WTC11 (cell line): ENCODE data around the gene EXOC4.

ENCODE experiments used
- ATF1 ChIP-seq: sonication (generic); formaldehyde crosslinking; IDR thresholded peaks from 2 replicates; pipeline ENCODE4 v1.8.1; 2023; ENCODE audit warnings: mild to moderate bottlenecking, moderate library complexity, missing genetic modification reagents
- CTCF ChIP-seq: fragments of 200-600 bp; IDR thresholded peaks from 2 replicates; pipeline ENCODE4 v1.8.0; 2022; ENCODE audit warnings: antibody characterized with exemption
- EMX1 ChIP-seq: fragments of 250-450 bp; sonication (Bioruptor Pico); IDR thresholded peaks from 2 replicates; pipeline ENCODE4 v1.8.0; 2021; ENCODE audit warnings: mild to moderate bottlenecking
- ESRRA ChIP-seq: sonication (generic); formaldehyde crosslinking; IDR thresholded peaks from 2 replicates; pipeline ENCODE4 v1.8.1; 2022; ENCODE audit warnings: mild to moderate bottlenecking, missing genetic modification reagents, borderline replicate concordance
- JUN ChIP-seq: sonication (generic); formaldehyde crosslinking; IDR thresholded peaks from 2 replicates; pipeline ENCODE4 v1.8.0; 2023; ENCODE audit warnings: mild to moderate bottlenecking, missing genetic modification reagents
- KAT7 ChIP-seq: sonication (generic); formaldehyde crosslinking; IDR thresholded peaks from 2 replicates; pipeline ENCODE4 v1.8.1; 2023; ENCODE audit warnings: missing genetic modification reagents, mild to moderate bottlenecking, borderline replicate concordance
- MAX ChIP-seq: sonication (generic); formaldehyde crosslinking; IDR thresholded peaks from 2 replicates; pipeline ENCODE4 v1.8.0; 2022; ENCODE audit warnings: mild to moderate bottlenecking, missing genetic modification reagents
- NFE2L1 ChIP-seq: sonication (generic); formaldehyde crosslinking; IDR thresholded peaks from 2 replicates; pipeline ENCODE4 v1.8.1; 2023; ENCODE audit warnings: missing genetic modification reagents
- NR1H2 ChIP-seq: sonication (generic); formaldehyde crosslinking; IDR thresholded peaks from 2 replicates; pipeline ENCODE4 v1.9.0; 2021; ENCODE audit warnings: mild to moderate bottlenecking, moderate library complexity, missing genetic modification reagents
- TCF7 ChIP-seq: sonication (generic); formaldehyde crosslinking; IDR thresholded peaks from 2 replicates; pipeline ENCODE4 v1.8.0; 2022; ENCODE audit warnings: mild to moderate bottlenecking, low read depth, missing genetic modification reagents, moderate library complexity
- ZNF416 ChIP-seq: fragments of 250-450 bp; sonication (Bioruptor Pico); IDR thresholded peaks from 2 replicates; pipeline ENCODE4 v1.9.0; 2021; ENCODE audit warnings: mild to moderate bottlenecking, inconsistent platforms

GRCh38 chr7:133955208-133955607 is 702.3 kb downstream of the EXOC4 start:
- TF ChIP-seq JUN: no peak
- no peak for TF ChIP-seq CTCF
- no peak for TF ChIP-seq TCF7
- TF ChIP-seq NR1H2 (CRISPR knock-in tag): no peak
- TF ChIP-seq MAX: no peak
- TF ChIP-seq NFE2L1: no peak
- TF ChIP-seq KAT7: no peak
- TF ChIP-seq ATF1 (CRISPR knock-in tag): no peak
- no peak for TF ChIP-seq ZNF416
- no peak for TF ChIP-seq ESRRA (CRISPR knock-in tag)
- no peak for TF ChIP-seq EMX1 (CRISPR knock-in tag)
